ENCODE measurements around the gene FBXL7. TPM values are rescaled to one million over a fixed set of nuclear protein-coding genes. Genes with fewer than 3 reads are reported as not detected.

Gene FBXL7
- total and polyA plus RNA-seq, 2 experiments from 2014 or later = 3.2 to 7.5 TPM

- Histone ChIP-seq H3K4me2 (ENCODE audit: unreplicated experiment) (no peak overlapping the region), H3K27ac (no peak overlapping the region), H3K79me2 (ENCODE audit: insufficient read depth) (no peaks in the 10 kb centered on the region), H4K20me1 (ENCODE audit: insufficient read depth) (no peaks in the 10 kb centered on the region), H3K9ac (no peak overlapping the region), H2AFZ (no peak overlapping the region), H3K9me3 (ENCODE audit: low read depth) (no peaks in the 10 kb centered on the region), H3K9me2 (ENCODE audit: insufficient read depth) (no peaks in the 10 kb centered on the region), H3F3A (ENCODE audit: insufficient read depth) (no peaks in the 10 kb centered on the region), H3K4me1 (ENCODE audit: insufficient read depth) (peaks cover 4% of the 10 kb centered on the region; the same call in 1 of the 2 replicates), H3K4me3 (no peak overlapping the region), H3K27me3 (replicated peaks; ENCODE audit: insufficient read depth) (no peaks in the 10 kb centered on the region), H3K36me3 (ENCODE audit: low read depth) (no peaks in the 10 kb centered on the region)
- in situ Hi-C loops (cut with MboI) = no loop called here
- DNase-seq = peak; percentile 31
- WGBS, 2 experiments (ENCODE audit: low coverage in 1 of 2, low lambda C conversion rate in 2 of 2, missing lambda C conversion rate in 2 of 2) = 15 to 32% methylated on average over 2 of the region's 2 CpGs
- no peak for TF ChIP-seq EZH2phosphoT487 (IDR thresholded peaks at IDR 0.05; ENCODE audit: insufficient read depth, low read depth)
- TF ChIP-seq EZH2 (IDR thresholded peaks at IDR 0.05; ENCODE audit: insufficient read depth, poor library complexity, severe bottlenecking) = no peak
These were observed 405.2 kb downstream of the FBXL7 start for GRCh38 chr5:15904899-15905830.

GRCh38 chr5:15914638-15915037 lies 414.7 kb downstream of the FBXL7 start:
- DNase-seq = peak; percentile 68
- Histone ChIP-seq H3K4me1 (ENCODE audit: insufficient read depth) (0 out of 2 replicates have a peak, but pooled peaks cover 5% of the 10 kb centered on the region), H3K9ac (peak overlapping the region; percentile 37), H3F3A (ENCODE audit: insufficient read depth) (no peaks in the 10 kb centered on the region), H3K79me2 (ENCODE audit: insufficient read depth) (peaks cover 24% of the 10 kb centered on the region), H3K9me3 (ENCODE audit: low read depth) (no peaks in the 10 kb centered on the region), H3K27me3 (replicated peaks; ENCODE audit: insufficient read depth) (no peaks in the 10 kb centered on the region), H3K27ac (no peak overlapping the region), H3K4me3 (peak overlapping the region; percentile 66), H3K36me3 (ENCODE audit: low read depth) (no peaks in the 10 kb centered on the region), H3K9me2 (ENCODE audit: insufficient read depth) (no peaks in the 10 kb centered on the region), H3K4me2 (ENCODE audit: unreplicated experiment) (peak overlapping the region; percentile 78), H4K20me1 (ENCODE audit: insufficient read depth) (no peaks in the 10 kb centered on the region), H2AFZ (0 out of 2 replicates have a peak overlapping the region, but pooled peaks have one; percentile 31)
- in situ Hi-C loops (cut with MboI) = no loop called here
- TF ChIP-seq EZH2 (IDR thresholded peaks at IDR 0.05; ENCODE audit: insufficient read depth, poor library complexity, severe bottlenecking) (no peak), EZH2phosphoT487 (IDR thresholded peaks at IDR 0.05; ENCODE audit: insufficient read depth, low read depth) (no peak)
- 7 to 13% methylated on average over 3 of the region's 3 CpGs for WGBS, 2 experiments (ENCODE audit: low coverage in 1 of 2, low lambda C conversion rate in 2 of 2, missing lambda C conversion rate in 2 of 2)

GRCh38 chr5:15926586-15926985 lies 426.6 kb downstream of the FBXL7 start:
- Histone ChIP-seq H3K79me2 (ENCODE audit: insufficient read depth) (no peaks in the 10 kb centered on the region; the same call in 1 of the 2 replicates), H3K9me3 (ENCODE audit: low read depth) (no peaks in the 10 kb centered on the region), H3K4me1 (ENCODE audit: insufficient read depth) (peaks cover 3% of the 10 kb centered on the region; the same call in 1 of the 2 replicates), H4K20me1 (ENCODE audit: insufficient read depth) (peaks cover 3% of the 10 kb centered on the region; the same call in 1 of the 2 replicates), H3K4me3 (no peak overlapping the region), H3K9ac (no peak overlapping the region), H3K4me2 (ENCODE audit: unreplicated experiment) (no peak overlapping the region), H3K27ac (no peak overlapping the region), H3K36me3 (ENCODE audit: low read depth) (no peaks in the 10 kb centered on the region), H3F3A (ENCODE audit: insufficient read depth) (no peaks in the 10 kb centered on the region), H3K9me2 (ENCODE audit: insufficient read depth) (no peaks in the 10 kb centered on the region), H3K27me3 (replicated peaks; ENCODE audit: insufficient read depth) (no peaks in the 10 kb centered on the region), H2AFZ (no peak overlapping the region)
- DNase-seq = no peak
- in situ Hi-C loops (cut with MboI) = no loop called here
- 90 to 91% methylated on average over 3 of the region's 3 CpGs for WGBS, 2 experiments (ENCODE audit: low coverage in 1 of 2, low lambda C conversion rate in 2 of 2, missing lambda C conversion rate in 2 of 2)
- TF ChIP-seq EZH2phosphoT487 (IDR thresholded peaks at IDR 0.05; ENCODE audit: insufficient read depth, low read depth) = no peak
- TF ChIP-seq EZH2 (IDR thresholded peaks at IDR 0.05; ENCODE audit: insufficient read depth, poor library complexity, severe bottlenecking) = no peak

- no peak for TF ChIP-seq EZH2 (IDR thresholded peaks at IDR 0.05; ENCODE audit: insufficient read depth, poor library complexity, severe bottlenecking)
- no peak for TF ChIP-seq EZH2phosphoT487 (IDR thresholded peaks at IDR 0.05; ENCODE audit: insufficient read depth, low read depth)
These were observed 427.9 kb downstream of the FBXL7 start for GRCh38 chr5:15927710-15928380.

More at GRCh38 chr5:15927710-15928380, 427.9 kb downstream of the FBXL7 start:
- Histone ChIP-seq H3K36me3 (ENCODE audit: low read depth) (no peaks in the 10 kb centered on the region), H3K9me2 (ENCODE audit: insufficient read depth) (no peaks in the 10 kb centered on the region), H3K27ac (no peak overlapping the region), H4K20me1 (ENCODE audit: insufficient read depth) (peaks cover 3% of the 10 kb centered on the region; the same call in 1 of the 2 replicates), H3K9me3 (ENCODE audit: low read depth) (no peaks in the 10 kb centered on the region), H3K79me2 (ENCODE audit: insufficient read depth) (no peaks in the 10 kb centered on the region; the same call in 1 of the 2 replicates), H2AFZ (no peak overlapping the region), H3K4me2 (ENCODE audit: unreplicated experiment) (no peak overlapping the region), H3F3A (ENCODE audit: insufficient read depth) (no peaks in the 10 kb centered on the region), H3K4me1 (ENCODE audit: insufficient read depth) (peaks cover 3% of the 10 kb centered on the region; the same call in 1 of the 2 replicates), H3K4me3 (no peak overlapping the region), H3K27me3 (replicated peaks; ENCODE audit: insufficient read depth) (no peaks in the 10 kb centered on the region), H3K9ac (no peak overlapping the region)
- no peak for DNase-seq
- WGBS, 2 experiments (ENCODE audit: low coverage in 1 of 2, low lambda C conversion rate in 2 of 2, missing lambda C conversion rate in 2 of 2) = 95 to 96% methylated on average over 31 to 38 of the region's 38 CpGs
- in situ Hi-C loops (cut with MboI) = no loop called here

All from GM23248 (cell line).